Subcutaneous abdominal adipose tissue (tissue), 5 donors: ENCODE results near the gene COX4I1.

Source experiments
- H3K27ac ChIP-seq: one replicate; pipeline ENCODE4 v1.7.0; 2013; ENCODE audit warnings: low read depth, mild to moderate bottlenecking, inconsistent platforms, low read length, moderate library complexity
- H3K27me3 ChIP-seq, 5 donors: one replicate each; pipeline ENCODE4 v1.7.0; 2013; ENCODE audit warnings: low read length in 5 of 5, inconsistent platforms in 1 of 5; ENCODE audit not compliant: control insufficient read depth in 5 of 5, insufficient read depth in 4 of 5
- H3K36me3 ChIP-seq, 5 donors: one replicate each; pipeline ENCODE4 v1.7.0; 2013; ENCODE audit warnings: low read length in 5 of 5; ENCODE audit not compliant: control insufficient read depth in 5 of 5, insufficient read depth in 5 of 5
- H3K4me1 ChIP-seq, 5 donors: one replicate each; pipeline ENCODE4 v1.7.0; 2013; ENCODE audit warnings: low read length in 5 of 5, mild to moderate bottlenecking in 3 of 5, moderate library complexity in 1 of 5; ENCODE audit not compliant: control insufficient read depth in 5 of 5, insufficient read depth in 5 of 5
- H3K4me3 ChIP-seq, 5 donors: one replicate each; pipeline ENCODE4 v1.7.0; 2013; ENCODE audit warnings: low read length in 5 of 5, low read depth in 1 of 5
- H3K9ac ChIP-seq, 5 donors: one replicate each; pipeline ENCODE4 v1.7.0; 2013; ENCODE audit warnings: low read length in 5 of 5, mild to moderate bottlenecking in 4 of 5, moderate library complexity in 3 of 5
- H3K9me3 ChIP-seq, 5 donors: one replicate each; pipeline ENCODE4 v1.7.0; 2013; ENCODE audit warnings: low read length in 5 of 5; ENCODE audit not compliant: control insufficient read depth in 5 of 5
- donor health status: healthy.
- donor health status: healthy.
- donor health status: healthy.
- donor health status: healthy.
- donor health status: healthy.

COX4I1 gene

DNA sequence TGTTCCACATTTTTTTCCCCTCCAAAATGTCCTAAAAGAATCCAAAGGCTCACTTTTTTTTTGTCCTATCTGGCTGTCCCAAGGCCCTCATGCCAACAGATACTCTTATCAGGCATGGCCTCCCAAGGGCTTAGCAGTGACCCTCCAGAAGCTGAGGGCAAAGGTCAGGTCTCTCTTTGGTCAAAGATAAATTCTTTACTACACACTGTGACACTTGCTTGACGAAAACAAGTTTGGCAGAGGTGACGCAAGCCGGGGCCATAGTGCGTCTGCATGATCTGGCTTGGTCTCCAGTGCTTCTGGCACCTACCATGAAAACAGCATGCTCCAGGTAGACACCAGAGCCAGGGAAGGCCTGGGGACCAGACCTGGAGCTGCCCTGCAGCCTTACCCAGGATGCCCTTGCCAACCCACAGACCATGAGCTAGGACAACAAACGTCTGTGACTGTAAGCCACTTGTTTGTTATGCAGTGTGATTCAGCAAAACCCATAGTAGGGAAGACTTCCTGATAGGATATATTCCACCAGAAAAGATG, 50.9 kb downstream of the COX4I1 start:
- H3K9ac ChIP-seq: no peak overlapping the region
- H3K27ac ChIP-seq: no peak overlapping the region
- peaks cover 0 to 7% (median 0%) of the 10 kb centered on the region in 5 donors for H3K9me3 ChIP-seq
- no peak overlapping the region for H3K4me3 ChIP-seq
- no peaks in the 10 kb centered on the region for H3K36me3 ChIP-seq
- H3K4me1 ChIP-seq: peaks cover 0 to 23% (median 5%) of the 10 kb centered on the region in 5 donors
- peaks cover 0 to 13% (median 9%) of the 10 kb centered on the region in 5 donors for H3K27me3 ChIP-seq

DNA sequence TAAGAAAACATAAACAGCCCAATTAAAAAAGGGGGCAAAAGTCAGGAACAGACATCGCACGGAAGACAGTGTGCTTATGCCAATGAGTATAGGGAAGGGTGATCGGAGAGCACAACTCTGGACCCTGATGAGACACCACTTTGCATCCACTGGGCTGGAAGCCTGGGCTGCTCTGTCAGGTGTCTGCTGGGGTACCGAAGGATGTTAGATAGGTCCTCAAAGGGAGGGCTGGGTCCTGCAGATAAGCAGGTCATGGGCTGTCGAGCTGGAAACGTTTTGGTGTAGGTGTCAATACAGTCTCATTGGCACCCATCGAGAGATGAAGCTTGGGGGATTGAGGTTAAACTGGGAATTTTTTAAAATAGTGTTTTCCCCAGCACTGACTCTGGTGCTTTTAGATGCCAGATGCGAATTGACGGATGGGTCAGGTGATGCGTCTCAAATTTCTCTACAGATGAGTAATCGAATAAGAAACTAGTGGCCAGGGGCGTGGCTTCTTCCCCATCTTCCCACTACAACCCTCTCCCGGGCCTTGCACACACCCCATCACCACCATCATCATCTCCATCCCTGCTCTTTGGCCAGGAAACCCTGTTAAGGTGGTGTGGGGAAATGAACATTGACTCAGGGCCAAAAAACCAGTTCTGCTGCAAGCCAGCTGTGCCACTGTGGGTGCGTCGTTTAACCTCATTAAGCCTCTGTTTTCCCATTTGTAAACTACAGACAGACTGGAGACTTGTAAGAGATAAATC, 51.7 kb downstream of the COX4I1 start:
- Histone ChIP-seq H3K4me3 (no peak overlapping the region), H3K4me1 (peaks cover 0 to 26% (median 5%) of the 10 kb centered on the region in 5 donors), H3K9me3 (peaks cover 0 to 7% (median 0%) of the 10 kb centered on the region in 5 donors), H3K27me3 (peaks cover 0 to 16% (median 9%) of the 10 kb centered on the region in 5 donors), H3K27ac (no peak overlapping the region), H3K9ac (no peak overlapping the region), H3K36me3 (no peaks in the 10 kb centered on the region)

DNA sequence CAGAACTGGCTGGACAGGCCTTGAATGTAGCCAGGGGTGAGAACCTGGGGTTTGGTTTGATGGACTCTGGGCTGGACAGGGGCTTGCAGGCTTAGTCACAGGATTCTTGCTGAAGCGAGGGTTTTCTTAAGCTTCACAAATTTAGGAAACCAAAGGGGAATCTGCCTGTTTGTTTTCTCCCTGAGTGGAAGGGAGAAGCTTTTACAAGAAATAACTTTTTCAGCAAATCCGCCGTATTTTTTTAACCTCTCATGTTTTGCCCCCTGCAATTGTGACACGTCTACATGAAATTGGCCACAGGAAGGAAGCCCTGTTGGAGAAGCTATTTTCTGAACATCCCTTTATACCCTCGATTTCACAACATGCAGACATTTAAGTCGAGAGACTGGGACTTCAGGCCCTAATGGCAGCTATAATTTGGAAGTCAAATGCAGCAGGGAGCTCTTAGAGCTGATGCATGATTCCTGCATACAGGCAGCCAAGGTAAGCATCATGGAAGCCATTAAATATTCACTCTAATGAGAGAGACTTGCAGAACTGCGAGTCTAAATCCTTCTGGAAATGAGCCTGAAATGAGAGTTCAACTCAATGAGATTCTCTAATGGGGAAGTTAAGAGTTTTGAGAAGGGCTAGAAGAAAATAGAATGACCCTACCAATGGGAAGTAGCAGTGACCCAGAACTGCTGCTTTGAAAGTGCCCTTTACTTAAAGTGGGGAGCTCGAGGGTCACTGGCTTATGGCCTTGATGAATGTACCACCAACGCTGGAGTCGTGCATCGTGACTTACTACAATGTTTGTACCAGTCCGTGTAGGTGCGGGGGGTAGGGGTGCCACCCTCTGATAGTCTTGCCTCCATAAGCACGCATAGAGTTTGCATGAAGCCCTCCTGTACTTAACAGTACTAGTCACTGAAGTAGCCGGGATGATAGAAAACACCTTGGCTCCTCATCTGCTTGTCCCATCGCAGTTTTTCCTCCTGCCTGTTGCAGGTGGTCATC, 54.4 kb downstream of the COX4I1 start:
- Histone ChIP-seq H3K4me1 (peaks cover 0 to 37% (median 5%) of the 10 kb centered on the region in 5 donors), H3K27me3 (peaks cover 0 to 8% (median 3%) of the 10 kb centered on the region in 5 donors), H3K27ac (no peak overlapping the region), H3K9me3 (peaks cover 0 to 7% (median 0%) of the 10 kb centered on the region in 5 donors), H3K9ac (no peak overlapping the region), H3K4me3 (peak overlapping the region in 1 of 5 donors; percentile 18), H3K36me3 (no peaks in the 10 kb centered on the region)

DNA sequence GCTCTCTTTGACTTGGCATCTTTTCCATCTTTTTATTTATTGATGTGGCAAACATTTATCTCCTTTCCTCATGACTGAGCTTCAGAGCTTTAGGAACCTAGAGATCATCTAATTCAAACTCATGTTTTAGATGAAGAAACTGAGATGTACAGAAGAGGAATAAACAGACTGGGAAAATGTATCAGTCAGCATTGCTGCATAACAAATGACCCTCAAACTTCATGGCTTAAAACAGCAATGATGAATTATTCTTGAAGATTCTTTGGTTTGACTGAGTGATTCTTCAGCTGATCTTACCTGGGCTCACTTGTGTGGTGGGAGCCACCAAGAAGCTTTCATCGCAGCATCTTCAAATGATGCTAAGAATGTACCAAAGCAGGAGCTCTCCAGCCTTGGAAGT, 55.4 kb downstream of the COX4I1 start:
- no peak overlapping the region for H3K27ac ChIP-seq
- no peaks in the 10 kb centered on the region for H3K36me3 ChIP-seq
- H3K27me3 ChIP-seq: peaks cover 0 to 12% (median 2%) of the 10 kb centered on the region in 5 donors
- no peak overlapping the region for H3K4me3 ChIP-seq
- peaks cover 0 to 7% (median 0%) of the 10 kb centered on the region in 5 donors for H3K9me3 ChIP-seq
- no peak overlapping the region for H3K9ac ChIP-seq
- peaks cover 0 to 46% (median 5%) of the 10 kb centered on the region in 5 donors for H3K4me1 ChIP-seq

DNA sequence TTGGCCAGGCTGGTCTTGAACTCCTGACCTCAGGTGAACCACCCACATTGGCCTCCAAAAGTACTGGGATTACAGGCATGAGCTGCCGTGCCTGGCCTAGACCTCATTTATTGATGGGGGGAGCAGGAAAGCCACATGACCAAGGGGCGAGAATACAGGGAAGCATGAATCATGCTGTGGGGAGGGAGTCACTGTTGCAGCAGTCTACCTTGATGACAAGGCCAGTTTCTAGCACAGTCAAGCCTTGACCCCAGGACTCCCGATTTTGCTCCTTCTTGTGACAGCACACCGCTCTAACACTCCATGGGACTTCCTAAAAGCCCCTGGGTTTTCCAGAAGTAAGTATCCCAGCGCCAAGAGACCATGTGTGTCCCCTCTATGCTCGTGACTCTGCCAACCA, 56.6 kb downstream of the COX4I1 start:
- H3K27ac ChIP-seq: no peak overlapping the region
- peaks cover 0 to 13% (median 5%) of the 10 kb centered on the region in 5 donors for H3K27me3 ChIP-seq
- H3K4me3 ChIP-seq: no peak overlapping the region
- peaks cover 0 to 53% (median 5%) of the 10 kb centered on the region in 5 donors for H3K4me1 ChIP-seq
- H3K9me3 ChIP-seq: peaks cover 0 to 7% (median 0%) of the 10 kb centered on the region in 5 donors
- no peaks in the 10 kb centered on the region for H3K36me3 ChIP-seq
- no peak overlapping the region for H3K9ac ChIP-seq

DNA sequence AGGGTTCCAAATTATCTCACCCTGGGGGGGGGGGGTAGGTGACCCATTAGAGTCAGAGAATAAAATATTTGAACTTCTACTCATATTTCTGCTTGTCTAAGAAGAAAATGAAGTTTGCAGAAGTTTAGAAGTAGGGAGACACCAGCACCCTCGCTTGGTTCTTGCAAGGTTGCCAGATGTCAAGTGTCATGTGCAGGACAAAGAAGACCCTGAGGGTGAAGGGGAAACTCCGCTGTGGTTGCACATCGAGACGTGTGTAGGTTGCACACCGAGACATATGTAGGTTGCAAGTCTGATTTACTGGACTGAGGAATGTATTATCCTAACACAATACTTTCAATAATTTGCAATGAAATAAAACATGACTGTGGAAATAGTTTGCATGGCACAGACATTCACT, 57.1 kb downstream of the COX4I1 start:
- Histone ChIP-seq H3K4me1 (peaks cover 0 to 53% (median 5%) of the 10 kb centered on the region in 5 donors), H3K27ac (no peak overlapping the region), H3K9ac (no peak overlapping the region), H3K27me3 (peaks cover 0 to 13% (median 5%) of the 10 kb centered on the region in 5 donors), H3K36me3 (no peaks in the 10 kb centered on the region), H3K4me3 (no peak overlapping the region), H3K9me3 (peaks cover 0 to 7% (median 0%) of the 10 kb centered on the region in 5 donors)
